HepG2 (cell line): ENCODE results near the gene APOC4. TPM values are rescaled to one million over a fixed set of nuclear protein-coding genes. Genes with fewer than 3 reads are reported as not detected.

Experiments used
- CEBPB ChIP-seq: IDR thresholded peaks from 2 replicates; pipeline ENCODE4 v1.6.1; 2011; ENCODE audit warnings: low read depth, low read length, improper control_type of control experiment, borderline replicate concordance
- DNMT1 ChIP-seq: sonication (generic); formaldehyde crosslinking; IDR thresholded peaks from 2 replicates; pipeline ENCODE4 v1.5.1; 2020; ENCODE audit warnings: mild to moderate bottlenecking, missing genetic modification reagents
- ELF4 ChIP-seq: sonication (generic); formaldehyde crosslinking; IDR thresholded peaks from 2 replicates; pipeline ENCODE4 v1.5.0; 2020; ENCODE audit warnings: missing genetic modification reagents, mild to moderate bottlenecking, moderate library complexity, borderline replicate concordance
- HNF4G ChIP-seq, 2 experiments: sonication (generic) in 1 of 2; formaldehyde crosslinking in 1 of 2; IDR thresholded peaks; 2 replicates each; pipeline versions ENCODE4 v1.4.0 to v1.6.1; 2011 to 2020; ENCODE audit warnings: borderline replicate concordance in 2 of 2, low read depth in 2 of 2, mild to moderate bottlenecking in 2 of 2, low read length in 1 of 2, missing genetic modification reagents in 1 of 2, moderate library complexity in 1 of 2
- IRX3 ChIP-seq: sonication (generic); formaldehyde crosslinking; IDR thresholded peaks from 2 replicates; pipeline ENCODE4 v1.8.1; 2023; ENCODE audit warnings: mild to moderate bottlenecking, low read depth, missing genetic modification reagents, borderline replicate concordance
- KAT2B ChIP-seq: fragments of 150-350 bp; IDR thresholded peaks from 2 replicates; pipeline ENCODE4 v1.6.1; 2014; ENCODE audit warnings: low read depth, low read length, borderline replicate concordance
- MAF1 ChIP-seq: sonication (generic); formaldehyde crosslinking; IDR thresholded peaks from 2 replicates; pipeline ENCODE4 v1.5.0; 2020; ENCODE audit warnings: missing genetic modification reagents, borderline replicate concordance
- MTA3 ChIP-seq: sonication (generic); formaldehyde crosslinking; IDR thresholded peaks from 2 replicates; pipeline ENCODE4 v1.4.0; 2020; ENCODE audit warnings: missing genetic modification reagents
- ZFP91 ChIP-seq: sonication (generic); formaldehyde crosslinking; IDR thresholded peaks from 2 replicates; pipeline ENCODE4 v1.9.0; 2022; ENCODE audit warnings: missing genetic modification reagents, mild to moderate bottlenecking, borderline replicate concordance
- ZKSCAN8 ChIP-seq: IDR thresholded peaks from 2 replicates; pipeline ENCODE4 v1.6.1; 2016; ENCODE audit warnings: borderline replicate concordance, missing genetic modification reagents, missing compliant biosample characterization
- ZNF546 ChIP-seq: sonication (generic); formaldehyde crosslinking; conservative IDR thresholded peaks from 2 replicates; pipeline ENCODE4 v1.8.1; 2023; ENCODE audit warnings: mild to moderate bottlenecking, missing genetic modification reagents
- ZNF629 ChIP-seq: sonication (generic); formaldehyde crosslinking; conservative IDR thresholded peaks from 2 replicates; pipeline ENCODE4 v1.5.0; 2020; ENCODE audit warnings: missing genetic modification reagents
- ZNF639 ChIP-seq: conservative IDR thresholded peaks from 2 replicates; pipeline ENCODE4 v1.6.1; 2018; ENCODE audit warnings: missing genetic modification reagents
- ZNF784 ChIP-seq: sonication (generic); formaldehyde crosslinking; IDR thresholded peaks from 2 replicates; pipeline ENCODE4 v1.5.1; 2020; ENCODE audit warnings: missing genetic modification reagents, mild to moderate bottlenecking, borderline replicate concordance
- polyA plus RNA-seq, 8 experiments: library from polyadenylated mRNA; depleted of rRNA in 3 of 8; stranded (reverse) in 7 of 8; unstranded in 1 of 8; fragments of >200 nt; fragmentation: Illumina TruSeq in 4 of 8; extraction: Trizol in 4 of 8; gene quantifications; 2 replicates each; pipeline versions ENCODE4 v1.2.1 to v1.2.3, GENCODE V29; 2011 to 2016; ENCODE audit warnings: low read depth in 4 of 8, missing spikeins in 1 of 8, mixed read lengths in 1 of 8; ENCODE audit not compliant: insufficient read depth in 1 of 8
- total RNA-seq, 5 experiments: library from RNA; depleted of rRNA; stranded (reverse); fragments of >200 nt; fragmentation: Illumina TruSeq; extraction: Trizol; gene quantifications; 2 replicates each; pipeline ENCODE4 v1.2.3, GENCODE V29; 2016; ENCODE audit warnings: low read depth in 1 of 5
- TF ChIP-seq, protein P1 (sequence below): IDR thresholded peaks from 2 replicates; pipeline ENCODE4 v1.6.1; 2016; ENCODE audit warnings: low read depth, control low read depth
- TF ChIP-seq, protein P2 (sequence below): sonication (generic); formaldehyde crosslinking; IDR thresholded peaks from 2 replicates; pipeline ENCODE4 v1.4.0; 2020; ENCODE audit warnings: missing genetic modification reagents

Gene APOC4
- total and polyA plus RNA-seq, 2 of the 13 experiments (the other 11 are each of a cell fraction or from before 2014, with no cell fraction given) = 0.46 TPM; not detected in 1

DNA sequence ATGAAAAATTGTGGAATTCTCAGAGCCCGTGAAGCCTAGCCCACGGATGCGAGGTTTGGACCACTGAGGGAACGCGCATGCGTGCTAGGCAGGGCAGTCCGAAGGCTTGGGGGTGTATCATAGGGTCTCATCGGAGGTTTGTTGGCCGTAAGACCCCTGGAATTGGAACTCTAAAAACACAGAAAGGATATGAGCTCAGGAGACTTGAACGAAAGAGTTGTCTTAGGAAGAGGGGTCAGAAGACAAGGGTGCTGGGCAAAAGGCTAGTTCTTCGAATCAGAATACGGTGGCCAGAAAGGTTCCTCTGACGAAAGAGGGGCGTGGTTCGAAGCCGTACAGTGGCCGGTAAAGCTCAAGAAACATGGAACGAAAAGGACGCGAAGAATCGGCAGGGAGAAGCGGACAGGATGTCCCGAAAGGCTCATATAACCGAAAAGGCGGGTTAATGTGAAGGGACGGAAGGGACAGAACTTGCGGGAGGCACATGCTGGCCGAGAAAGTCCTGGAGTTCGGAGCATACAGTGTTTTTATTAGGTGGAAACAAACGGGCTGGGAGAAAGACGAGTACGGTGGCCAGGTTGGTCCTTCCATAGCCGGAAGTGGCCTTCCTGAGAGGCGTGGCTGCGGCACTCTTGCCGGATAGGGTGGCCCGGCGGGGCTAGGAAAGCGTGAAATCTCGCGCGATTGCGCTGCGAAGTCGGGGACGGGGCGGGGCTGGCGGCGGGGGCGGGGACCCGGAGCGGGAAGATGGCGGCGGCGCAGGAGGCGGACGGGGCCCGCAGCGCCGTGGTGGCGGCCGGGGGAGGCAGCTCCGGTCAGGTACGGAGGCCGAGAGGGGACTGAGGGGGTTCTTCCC is 12.8 kb downstream of the APOC4 start, which contains the start of gene CLPTM1 (continued):
- TF ChIP-seq CEBPB = no peak; the same call in 1 of the 2 replicates
- no peak; the same call in 1 of the 2 replicates for TF ChIP-seq ZNF639 (CRISPR knock-in tag)
- TF ChIP-seq ZNF629 = no peak
- TF ChIP-seq IRX3 (CRISPR knock-in tag) = 0 out of 2 replicates have a peak, but pooled peaks have one; percentile 63
- TF ChIP-seq ZNF784 = 0 out of 2 replicates have a peak, but pooled peaks have one; percentile 51
- no peak for TF ChIP-seq ZNF546 (CRISPR knock-in tag)
- TF ChIP-seq, protein P1, sequence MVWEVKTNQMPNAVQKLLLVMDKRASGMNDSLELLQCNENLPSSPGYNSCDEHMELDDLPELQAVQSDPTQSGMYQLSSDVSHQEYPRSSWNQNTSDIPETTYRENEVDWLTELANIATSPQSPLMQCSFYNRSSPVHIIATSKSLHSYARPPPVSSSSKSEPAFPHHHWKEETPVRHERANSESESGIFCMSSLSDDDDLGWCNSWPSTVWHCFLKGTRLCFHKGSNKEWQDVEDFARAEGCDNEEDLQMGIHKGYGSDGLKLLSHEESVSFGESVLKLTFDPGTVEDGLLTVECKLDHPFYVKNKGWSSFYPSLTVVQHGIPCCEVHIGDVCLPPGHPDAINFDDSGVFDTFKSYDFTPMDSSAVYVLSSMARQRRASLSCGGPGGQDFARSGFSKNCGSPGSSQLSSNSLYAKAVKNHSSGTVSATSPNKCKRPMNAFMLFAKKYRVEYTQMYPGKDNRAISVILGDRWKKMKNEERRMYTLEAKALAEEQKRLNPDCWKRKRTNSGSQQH = no peak
- TF ChIP-seq KAT2B = no peak
- no peak for TF ChIP-seq HNF4G (IDR thresholded peaks at IDR 0.05; ENCODE audit: borderline replicate concordance, low read depth, low read length)
- TF ChIP-seq HNF4G (CRISPR knock-in tag; IDR thresholded peaks at IDR 0.05; ENCODE audit: borderline replicate concordance, low read depth) = no peak
- TF ChIP-seq ZFP91 (CRISPR knock-in tag) = peak; percentile 74; the same call in 1 of the 2 replicates
- TF ChIP-seq ZKSCAN8 (CRISPR knock-in tag) = no peak
- TF ChIP-seq MTA3 (CRISPR knock-in tag) = no peak
- TF ChIP-seq, protein P2, sequence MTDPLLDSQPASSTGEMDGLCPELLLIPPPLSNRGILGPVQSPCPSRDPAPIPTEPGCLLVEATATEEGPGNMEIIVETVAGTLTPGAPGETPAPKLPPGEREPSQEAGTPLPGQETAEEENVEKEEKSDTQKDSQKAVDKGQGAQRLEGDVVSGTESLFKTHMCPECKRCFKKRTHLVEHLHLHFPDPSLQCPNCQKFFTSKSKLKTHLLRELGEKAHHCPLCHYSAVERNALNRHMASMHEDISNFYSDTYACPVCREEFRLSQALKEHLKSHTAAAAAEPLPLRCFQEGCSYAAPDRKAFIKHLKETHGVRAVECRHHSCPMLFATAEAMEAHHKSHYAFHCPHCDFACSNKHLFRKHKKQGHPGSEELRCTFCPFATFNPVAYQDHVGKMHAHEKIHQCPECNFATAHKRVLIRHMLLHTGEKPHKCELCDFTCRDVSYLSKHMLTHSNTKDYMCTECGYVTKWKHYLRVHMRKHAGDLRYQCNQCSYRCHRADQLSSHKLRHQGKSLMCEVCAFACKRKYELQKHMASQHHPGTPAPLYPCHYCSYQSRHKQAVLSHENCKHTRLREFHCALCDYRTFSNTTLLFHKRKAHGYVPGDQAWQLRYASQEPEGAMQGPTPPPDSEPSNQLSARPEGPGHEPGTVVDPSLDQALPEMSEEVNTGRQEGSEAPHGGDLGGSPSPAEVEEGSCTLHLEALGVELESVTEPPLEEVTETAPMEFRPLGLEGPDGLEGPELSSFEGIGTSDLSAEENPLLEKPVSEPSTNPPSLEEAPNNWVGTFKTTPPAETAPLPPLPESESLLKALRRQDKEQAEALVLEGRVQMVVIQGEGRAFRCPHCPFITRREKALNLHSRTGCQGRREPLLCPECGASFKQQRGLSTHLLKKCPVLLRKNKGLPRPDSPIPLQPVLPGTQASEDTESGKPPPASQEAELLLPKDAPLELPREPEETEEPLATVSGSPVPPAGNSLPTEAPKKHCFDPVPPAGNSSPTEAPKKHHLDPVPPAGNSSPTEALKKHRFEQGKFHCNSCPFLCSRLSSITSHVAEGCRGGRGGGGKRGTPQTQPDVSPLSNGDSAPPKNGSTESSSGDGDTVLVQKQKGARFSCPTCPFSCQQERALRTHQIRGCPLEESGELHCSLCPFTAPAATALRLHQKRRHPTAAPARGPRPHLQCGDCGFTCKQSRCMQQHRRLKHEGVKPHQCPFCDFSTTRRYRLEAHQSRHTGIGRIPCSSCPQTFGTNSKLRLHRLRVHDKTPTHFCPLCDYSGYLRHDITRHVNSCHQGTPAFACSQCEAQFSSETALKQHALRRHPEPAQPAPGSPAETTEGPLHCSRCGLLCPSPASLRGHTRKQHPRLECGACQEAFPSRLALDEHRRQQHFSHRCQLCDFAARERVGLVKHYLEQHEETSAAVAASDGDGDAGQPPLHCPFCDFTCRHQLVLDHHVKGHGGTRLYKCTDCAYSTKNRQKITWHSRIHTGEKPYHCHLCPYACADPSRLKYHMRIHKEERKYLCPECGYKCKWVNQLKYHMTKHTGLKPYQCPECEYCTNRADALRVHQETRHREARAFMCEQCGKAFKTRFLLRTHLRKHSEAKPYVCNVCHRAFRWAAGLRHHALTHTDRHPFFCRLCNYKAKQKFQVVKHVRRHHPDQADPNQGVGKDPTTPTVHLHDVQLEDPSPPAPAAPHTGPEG (CRISPR knock-in tag) = peak; percentile 32
- no peak for TF ChIP-seq ELF4 (CRISPR knock-in tag)
- no peak for TF ChIP-seq DNMT1 (CRISPR knock-in tag)
- TF ChIP-seq MAF1 = no peak
